Coronary artery (tissue), 2 donors: ENCODE measurements around the gene CYB561D2.

Source experiments
- DNase-seq: peaks from one replicate; pipeline ENCODE4 v3.0.0-alpha.2; 2017; ENCODE audit warnings: low spot score
- H3K27ac ChIP-seq, 2 donors: fragments of 200-600 bp; sonication (generic); one replicate each; pipeline ENCODE4 v1.5.1; 2016 to 2019
- H3K4me3 ChIP-seq: fragments of 200-600 bp; sonication (generic); 2 replicates; pipeline ENCODE4 v1.5.1; 2016; ENCODE audit warnings: mild to moderate bottlenecking, moderate library complexity
- TF ChIP-seq, protein P1 (sequence below): fragments of 200-600 bp; sonication (generic); IDR thresholded peaks from one replicate; pipeline ENCODE4 v1.5.1; 2019; ENCODE audit warnings: antibody characterized with exemption

Gene CYB561D2

DNA sequence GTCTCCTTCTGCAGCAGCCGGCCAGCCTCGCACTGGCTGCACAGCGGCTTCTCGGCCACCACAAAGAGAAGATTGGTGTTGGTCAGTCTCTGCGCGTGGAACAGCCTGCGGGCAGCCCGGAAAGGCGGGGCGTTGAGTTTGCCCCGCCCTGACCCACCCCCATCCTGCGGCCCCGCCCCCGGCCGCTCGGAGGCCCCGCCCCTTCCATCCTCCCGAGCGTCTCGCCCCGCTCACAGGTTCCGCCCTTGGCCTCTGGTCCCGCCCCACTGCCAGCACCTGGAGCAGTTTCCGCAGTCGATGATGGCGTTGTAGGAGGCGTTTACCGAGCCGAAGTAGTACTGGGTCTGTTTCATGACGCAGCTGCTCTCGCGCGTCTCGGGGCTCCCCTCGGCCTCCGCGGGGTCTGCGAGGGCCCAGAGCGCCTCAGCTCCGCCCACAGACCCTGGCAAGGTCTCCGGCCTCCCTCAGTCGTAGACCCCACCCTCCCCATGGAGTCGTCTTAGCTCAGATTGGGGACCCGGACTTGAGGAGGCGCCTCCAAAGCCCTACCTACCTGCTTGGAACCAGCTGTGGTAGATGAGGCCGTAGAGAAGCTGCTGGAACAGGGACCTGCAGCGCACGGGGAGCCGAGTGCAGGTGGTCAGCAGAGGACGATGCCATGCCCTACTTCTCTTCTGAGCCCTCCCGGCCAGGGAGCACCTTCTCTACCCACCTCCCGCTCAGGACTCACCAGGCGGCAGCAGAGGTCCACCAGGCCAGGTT, 14.6 kb downstream of the CYB561D2 start:
- H3K4me3 ChIP-seq = peak overlapping the region; percentile 73
- TF ChIP-seq, protein P1, sequence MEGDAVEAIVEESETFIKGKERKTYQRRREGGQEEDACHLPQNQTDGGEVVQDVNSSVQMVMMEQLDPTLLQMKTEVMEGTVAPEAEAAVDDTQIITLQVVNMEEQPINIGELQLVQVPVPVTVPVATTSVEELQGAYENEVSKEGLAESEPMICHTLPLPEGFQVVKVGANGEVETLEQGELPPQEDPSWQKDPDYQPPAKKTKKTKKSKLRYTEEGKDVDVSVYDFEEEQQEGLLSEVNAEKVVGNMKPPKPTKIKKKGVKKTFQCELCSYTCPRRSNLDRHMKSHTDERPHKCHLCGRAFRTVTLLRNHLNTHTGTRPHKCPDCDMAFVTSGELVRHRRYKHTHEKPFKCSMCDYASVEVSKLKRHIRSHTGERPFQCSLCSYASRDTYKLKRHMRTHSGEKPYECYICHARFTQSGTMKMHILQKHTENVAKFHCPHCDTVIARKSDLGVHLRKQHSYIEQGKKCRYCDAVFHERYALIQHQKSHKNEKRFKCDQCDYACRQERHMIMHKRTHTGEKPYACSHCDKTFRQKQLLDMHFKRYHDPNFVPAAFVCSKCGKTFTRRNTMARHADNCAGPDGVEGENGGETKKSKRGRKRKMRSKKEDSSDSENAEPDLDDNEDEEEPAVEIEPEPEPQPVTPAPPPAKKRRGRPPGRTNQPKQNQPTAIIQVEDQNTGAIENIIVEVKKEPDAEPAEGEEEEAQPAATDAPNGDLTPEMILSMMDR = no peak
- peak; percentile 85 for DNase-seq
- peak overlapping the region in 1 of 2 donors; percentile 43 for H3K27ac ChIP-seq

DNA sequence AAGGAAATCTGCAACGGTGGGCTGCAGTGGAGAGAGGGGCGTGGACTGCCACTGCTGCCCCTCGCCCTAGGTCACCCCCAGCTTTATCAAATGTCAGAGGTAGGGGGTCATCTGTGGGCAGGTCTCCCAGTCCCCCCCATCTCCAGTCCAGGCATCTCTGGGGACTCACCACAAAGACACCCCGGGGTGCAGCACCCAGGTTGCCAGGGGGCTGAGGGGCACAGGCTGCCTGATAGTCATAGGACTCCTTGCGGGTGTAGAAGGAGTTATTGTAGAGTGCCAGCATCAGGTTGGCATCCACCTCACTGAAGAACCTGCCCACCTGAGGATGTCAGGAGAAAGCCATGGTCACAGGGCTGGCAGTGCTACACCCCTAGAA, 15.2 kb downstream of the CYB561D2 start:
- H3K4me3 ChIP-seq = no peak overlapping the region
- TF ChIP-seq, protein P1 = no peak
- no peak for DNase-seq
- H3K27ac ChIP-seq = no peak overlapping the region

DNA sequence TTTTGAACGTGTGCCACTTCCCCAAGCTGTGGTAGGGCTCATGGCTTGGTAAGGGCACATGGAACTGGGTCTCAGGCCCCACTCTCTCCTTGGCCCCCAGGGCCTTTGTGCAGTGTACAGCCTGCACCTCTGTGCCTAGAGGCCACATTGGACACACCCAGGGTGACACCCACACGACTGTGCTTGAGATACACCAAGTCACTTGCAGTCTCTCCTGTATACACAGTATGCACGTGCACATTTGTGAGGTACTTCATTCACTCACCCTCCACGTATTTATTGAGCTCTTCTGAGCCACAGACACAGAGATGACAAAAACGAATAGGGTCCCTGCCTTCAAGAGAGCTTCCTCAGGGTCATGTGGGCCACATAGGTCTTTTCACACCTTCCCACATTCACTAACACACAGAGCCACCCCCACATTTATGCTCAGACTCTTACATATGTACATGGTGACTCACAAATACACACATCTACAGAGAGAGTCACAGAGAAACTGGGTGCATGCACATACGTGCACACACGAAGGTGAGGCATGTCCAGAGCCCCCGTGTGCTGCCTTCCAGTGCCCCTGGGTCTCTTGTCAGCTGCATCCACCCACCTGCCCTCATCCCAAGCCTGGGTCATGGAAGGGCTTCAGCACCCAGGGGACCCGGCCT, 18.5 kb downstream of the CYB561D2 start:
- Histone ChIP-seq H3K4me3 (no peak overlapping the region), H3K27ac (no peak overlapping the region)
- TF ChIP-seq, protein P1 = no peak
- DNase-seq = no peak

DNA sequence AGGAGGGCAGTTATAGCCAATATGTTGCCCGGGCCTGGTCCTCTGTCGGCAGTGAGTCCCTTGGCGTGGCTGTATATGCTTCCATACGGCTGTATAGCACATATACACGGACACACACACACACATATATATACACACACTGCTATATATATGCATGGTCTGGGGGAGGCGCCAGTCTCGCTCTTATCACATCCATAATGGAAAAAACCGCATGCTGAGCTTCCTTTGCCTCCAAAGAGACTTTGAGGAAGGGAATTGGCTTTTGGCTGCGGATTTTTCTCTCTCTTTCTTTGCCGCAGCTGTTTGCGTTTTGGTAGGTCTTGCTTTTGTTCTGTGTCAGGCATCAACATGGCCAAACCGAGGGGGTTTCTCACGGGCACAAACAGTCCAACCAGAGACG, 19.9 kb downstream of the CYB561D2 start:
- TF ChIP-seq, protein P1 = no peak
- Histone ChIP-seq H3K4me3 (no peak overlapping the region), H3K27ac (no peak overlapping the region)
- no peak for DNase-seq

DNA sequence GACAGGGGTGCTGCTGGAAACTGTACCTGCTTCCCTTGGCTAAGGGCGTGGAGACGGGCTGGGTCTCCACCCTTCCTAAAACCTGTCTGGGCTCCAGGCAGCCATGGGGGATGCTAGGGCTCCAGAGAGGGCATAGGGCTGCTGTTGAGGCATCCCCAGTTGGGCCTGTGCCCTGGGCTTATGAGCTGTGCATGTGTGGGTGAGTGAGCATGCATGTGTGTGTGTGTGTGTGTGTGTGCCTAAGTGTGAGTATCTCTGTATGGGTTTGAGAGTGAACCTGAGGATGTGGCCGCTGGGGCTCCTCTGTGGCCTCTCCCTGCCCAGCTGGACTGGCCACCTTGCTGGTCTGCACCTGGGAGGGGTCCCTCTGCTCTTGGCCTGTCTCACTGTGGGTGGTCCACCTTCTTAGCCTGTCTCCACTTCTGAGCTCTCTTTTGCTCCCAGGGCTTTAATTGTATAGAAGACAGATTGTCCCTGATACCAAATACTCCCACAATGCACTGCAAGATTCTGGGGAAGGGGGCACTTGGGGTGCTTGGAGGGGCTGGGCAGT, 20.5 kb downstream of the CYB561D2 start:
- TF ChIP-seq, protein P1 = no peak
- no peak overlapping the region for H3K27ac ChIP-seq
- no peak overlapping the region for H3K4me3 ChIP-seq
- DNase-seq = no peak

DNA sequence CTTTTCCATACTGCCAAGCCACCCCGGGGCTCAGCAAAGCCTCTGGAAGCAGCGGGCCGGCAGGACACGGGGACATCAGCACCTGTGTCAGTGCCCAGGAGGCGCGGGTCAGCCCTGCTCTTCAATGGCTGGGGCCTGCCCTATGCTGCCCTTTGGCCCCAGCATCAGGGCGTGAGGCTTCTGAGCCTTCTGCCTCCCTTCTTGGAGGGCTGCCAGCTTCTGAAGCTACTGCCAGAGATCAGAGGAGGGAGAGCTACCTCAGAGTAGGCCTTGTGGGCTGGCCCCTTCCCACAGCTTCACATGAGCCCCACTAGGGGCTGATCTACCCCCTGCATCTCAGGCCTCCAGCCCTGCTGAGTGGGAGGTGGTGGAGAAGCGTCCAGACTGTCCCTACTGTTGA, 21.7 kb downstream of the CYB561D2 start:
- H3K27ac ChIP-seq = no peak overlapping the region
- TF ChIP-seq, protein P1 = no peak
- no peak for DNase-seq
- H3K4me3 ChIP-seq = no peak overlapping the region
